Testis (tissue), 2 donors: Measurements from ENCODE around the gene SH3BGR.

ENCODE experiments used
- CTCF ChIP-seq, 3 experiments: fragments of 450-650 bp in 2 of 3; fragments of 200-600 bp in 1 of 3; sonication (generic) in 1 of 3; IDR thresholded peaks; one replicate each; pipeline ENCODE4 v1.5.1; 2016 to 2019; ENCODE audit warnings: antibody characterized with exemption in 3 of 3, mild to moderate bottlenecking in 2 of 3, moderate library complexity in 1 of 3
- POLR2A ChIP-seq: fragments of 450-650 bp; IDR thresholded peaks from one replicate; pipeline ENCODE4 v1.6.1; 2017; ENCODE audit warnings: antibody characterized with exemption, mild to moderate bottlenecking, moderate library complexity

- no peak for TF ChIP-seq CTCF (IDR thresholded peaks at IDR 0.05)
- TF ChIP-seq POLR2A: no peak
Measured at GRCh38 chr21:39468559-39468958, 16.8 kb downstream of the SH3BGR start.
